DOHH2 (cell line): ENCODE results near the gene PSORS1C2.

ENCODE experiments used
- EZH2phosphoT487 ChIP-seq: fragments of 200-600 bp; sonication (generic); IDR thresholded peaks from 2 replicates; pipeline ENCODE4 v1.6.1; 2017; ENCODE audit warnings: borderline replicate concordance, mild to moderate bottlenecking, antibody characterized with exemption, low read length, moderate library complexity, mixed read lengths
- TF ChIP-seq, protein P1 (sequence below): fragments of 200-600 bp; sonication (generic); IDR thresholded peaks from one replicate; pipeline ENCODE4 v1.5.1; 2014; ENCODE audit warnings: antibody characterized with exemption, mild to moderate bottlenecking, low read depth, low read length; ENCODE audit not compliant: poor library complexity, severe bottlenecking

DNA sequence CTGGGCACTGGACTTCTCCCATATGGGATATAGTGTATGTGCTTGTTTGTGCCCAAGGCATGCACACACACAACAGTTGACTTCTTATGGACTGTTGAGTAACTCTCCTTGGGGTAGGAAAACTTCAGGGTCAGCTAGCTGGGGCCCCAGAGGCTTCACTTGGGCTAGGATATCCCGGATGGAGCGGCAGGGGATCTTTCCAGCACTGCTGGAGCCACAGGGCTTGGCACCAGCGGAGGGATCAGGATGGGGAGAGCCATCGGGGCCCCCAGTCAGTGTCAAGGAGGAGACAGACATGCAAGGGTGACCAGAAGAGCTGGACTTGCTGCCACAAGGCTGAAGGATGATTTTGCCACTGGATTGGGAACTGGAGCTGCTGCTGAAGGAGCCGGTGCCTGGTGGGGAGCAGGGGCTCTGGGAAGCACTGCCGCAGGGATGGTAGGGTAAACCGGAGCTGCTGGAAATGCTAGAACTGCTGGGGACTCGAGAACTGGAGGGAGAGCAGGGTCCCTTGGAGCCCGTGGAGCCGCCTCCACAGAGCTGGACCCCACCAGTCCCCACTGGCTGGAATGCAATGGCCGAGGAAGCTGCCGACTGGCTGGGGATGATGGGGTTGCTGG lies 22.8 kb downstream of the PSORS1C2 start:
- TF ChIP-seq, protein P1, sequence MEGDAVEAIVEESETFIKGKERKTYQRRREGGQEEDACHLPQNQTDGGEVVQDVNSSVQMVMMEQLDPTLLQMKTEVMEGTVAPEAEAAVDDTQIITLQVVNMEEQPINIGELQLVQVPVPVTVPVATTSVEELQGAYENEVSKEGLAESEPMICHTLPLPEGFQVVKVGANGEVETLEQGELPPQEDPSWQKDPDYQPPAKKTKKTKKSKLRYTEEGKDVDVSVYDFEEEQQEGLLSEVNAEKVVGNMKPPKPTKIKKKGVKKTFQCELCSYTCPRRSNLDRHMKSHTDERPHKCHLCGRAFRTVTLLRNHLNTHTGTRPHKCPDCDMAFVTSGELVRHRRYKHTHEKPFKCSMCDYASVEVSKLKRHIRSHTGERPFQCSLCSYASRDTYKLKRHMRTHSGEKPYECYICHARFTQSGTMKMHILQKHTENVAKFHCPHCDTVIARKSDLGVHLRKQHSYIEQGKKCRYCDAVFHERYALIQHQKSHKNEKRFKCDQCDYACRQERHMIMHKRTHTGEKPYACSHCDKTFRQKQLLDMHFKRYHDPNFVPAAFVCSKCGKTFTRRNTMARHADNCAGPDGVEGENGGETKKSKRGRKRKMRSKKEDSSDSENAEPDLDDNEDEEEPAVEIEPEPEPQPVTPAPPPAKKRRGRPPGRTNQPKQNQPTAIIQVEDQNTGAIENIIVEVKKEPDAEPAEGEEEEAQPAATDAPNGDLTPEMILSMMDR = no peak
- TF ChIP-seq EZH2phosphoT487 = no peak
